Measurements from ENCODE around the gene SPEF2. TPM values are rescaled to one million over a fixed set of nuclear protein-coding genes. Genes with fewer than 3 reads are reported as not detected.

Gene SPEF2
- total and polyA plus RNA-seq, 2 donors (not counting 1 experiment from before 2014, with no cell fraction given) = 0.31 to 0.59 TPM

GRCh38 chr5:35773967-35774366 lies 156.3 kb downstream of the SPEF2 start:
- no peak for TF ChIP-seq CTCF (IDR thresholded peaks at IDR 0.05)
- no peak for TF ChIP-seq EZH2 (IDR thresholded peaks at IDR 0.05; ENCODE audit: borderline replicate concordance, insufficient read depth, low read depth, low read length, poor library complexity, severe bottlenecking)
- POLR2A ChIA-PET = no interaction called here
- H3K27ac Mint-ChIP-seq = no peak overlapping the region

GRCh38 chr5:35776757-35777156 lies 159.1 kb downstream of the SPEF2 start:
- POLR2A ChIA-PET = no interaction called here

More at GRCh38 chr5:35773967-35774366, 156.3 kb downstream of the SPEF2 start:
- H3K9ac ChIP-seq (ENCODE audit: low read length) = no peak overlapping the region
- Mint-ChIP-seq H3K27me3 (no peaks in the 10 kb centered on the region), H3K4me1 (no peaks in the 10 kb centered on the region), H3K9me3 (ENCODE audit: insufficient read depth) (no peaks in the 10 kb centered on the region), H3K4me3 (no peak overlapping the region)
- WGBS (ENCODE audit: insufficient coverage) = 90% methylated on average over 2 of the region's 6 CpGs
- ATAC-seq (ENCODE audit: low read depth) = no peak
- no peak overlapping the region for H2AFZ ChIP-seq (ENCODE audit: insufficient read depth, low read depth, low read length, poor library complexity, severe bottlenecking)
- no peaks in the 10 kb centered on the region for H3K4me1 ChIP-seq (ENCODE audit: control insufficient read depth in 2 of 2, insufficient read depth in 2 of 2, low read length in 2 of 2)
- H3K9me3 ChIP-seq (ENCODE audit: control extremely low read depth in 1 of 3, control insufficient read depth in 2 of 3, insufficient read depth in 1 of 3, low read length in 2 of 3) = no peaks in the 10 kb centered on the region
- intact Hi-C loops (cut with micrococcal nuclease) = no loop called here
- CTCF ChIA-PET = no interaction called here
- no peak for DNase-seq
- H4K20me1 ChIP-seq (ENCODE audit: control insufficient read depth, insufficient read depth, low read length, poor library complexity, severe bottlenecking) = no peaks in the 10 kb centered on the region
- H3K36me3 ChIP-seq (replicated peaks in 1 of 2; ENCODE audit: control extremely low read depth in 1 of 2, control insufficient read depth in 1 of 2, extremely low read depth in 1 of 2, insufficient read depth in 2 of 2, low read length in 1 of 2) = no peaks in the 10 kb centered on the region
- no peak overlapping the region for H3K4me2 ChIP-seq (replicated peaks; ENCODE audit: low read depth, low read length, poor library complexity, severe bottlenecking)
- no peak overlapping the region for H3K4me3 ChIP-seq (ENCODE audit: control extremely low read depth in 1 of 5, extremely low read depth in 1 of 5, insufficient read depth in 1 of 5, low read depth in 2 of 5, low read length in 4 of 5)
- H3K27me3 ChIP-seq (replicated peaks in 1 of 4; ENCODE audit: control extremely low read depth in 1 of 4, control insufficient read depth in 3 of 4, insufficient read depth in 4 of 4, low read length in 3 of 4) = no peaks in the 10 kb centered on the region
- no peak overlapping the region for H3K27ac ChIP-seq (ENCODE audit: low read length in 2 of 2)
- no peaks in the 10 kb centered on the region for H3K79me2 ChIP-seq (ENCODE audit: control insufficient read depth, insufficient read depth, low read length)

More at GRCh38 chr5:35776757-35777156, 159.1 kb downstream of the SPEF2 start:
- Histone ChIP-seq H2AFZ (ENCODE audit: insufficient read depth, low read depth, low read length, poor library complexity, severe bottlenecking) (no peak overlapping the region), H3K79me2 (ENCODE audit: control insufficient read depth, insufficient read depth, low read length) (no peaks in the 10 kb centered on the region), H3K36me3 (replicated peaks in 1 of 2; ENCODE audit: control extremely low read depth in 1 of 2, control insufficient read depth in 1 of 2, extremely low read depth in 1 of 2, insufficient read depth in 2 of 2, low read length in 1 of 2) (no peaks in the 10 kb centered on the region), H3K4me1 (ENCODE audit: control insufficient read depth in 2 of 2, insufficient read depth in 2 of 2, low read length in 2 of 2) (no peaks in the 10 kb centered on the region), H3K9ac (ENCODE audit: low read length) (no peak overlapping the region), H4K20me1 (ENCODE audit: control insufficient read depth, insufficient read depth, low read length, poor library complexity, severe bottlenecking) (no peaks in the 10 kb centered on the region), H3K9me3 (ENCODE audit: control extremely low read depth in 1 of 3, control insufficient read depth in 2 of 3, insufficient read depth in 1 of 3, low read length in 2 of 3) (no peaks in the 10 kb centered on the region), H3K4me2 (replicated peaks; ENCODE audit: low read depth, low read length, poor library complexity, severe bottlenecking) (no peak overlapping the region), H3K27ac (ENCODE audit: low read length in 2 of 2) (no peak overlapping the region), H3K27me3 (replicated peaks in 1 of 4; ENCODE audit: control extremely low read depth in 1 of 4, control insufficient read depth in 3 of 4, insufficient read depth in 4 of 4, low read length in 3 of 4) (no peaks in the 10 kb centered on the region), H3K4me3 (ENCODE audit: control extremely low read depth in 1 of 5, extremely low read depth in 1 of 5, insufficient read depth in 1 of 5, low read depth in 2 of 5, low read length in 4 of 5) (no peak overlapping the region)
- H3K4me1 Mint-ChIP-seq = no peaks in the 10 kb centered on the region
- no peak overlapping the region for H3K27ac Mint-ChIP-seq
- H3K9me3 Mint-ChIP-seq (ENCODE audit: insufficient read depth) = no peaks in the 10 kb centered on the region
- H3K27me3 Mint-ChIP-seq = no peaks in the 10 kb centered on the region
- TF ChIP-seq EZH2 (IDR thresholded peaks at IDR 0.05; ENCODE audit: borderline replicate concordance, insufficient read depth, low read depth, low read length, poor library complexity, severe bottlenecking) (no peak), CTCF (IDR thresholded peaks at IDR 0.05) (no peak)
- no peak for ATAC-seq (ENCODE audit: low read depth)
- CTCF ChIA-PET = interaction anchor here (0.9 to 6.7 kb wide), 3 partner anchors 27 to 149 kb away, joined by 3 to 54 read pairs (median 3); no protein-coding TSS in a partner anchor
- intact Hi-C loops (cut with micrococcal nuclease) = no loop called here
- H3K4me3 Mint-ChIP-seq = no peak overlapping the region
- DNase-seq = no peak
